Loucy (cell line): Measurements from ENCODE around the gene S100A3.

Source experiments
- H2AFZ ChIP-seq: fragments of 200-600 bp; sonication (generic); 2 replicates; pipeline ENCODE4 v1.6.0; 2016; ENCODE audit warnings: antibody characterized with exemption, mild to moderate bottlenecking, low read length, moderate library complexity
- H3F3A ChIP-seq: fragments of 200-600 bp; 2 replicates; pipeline ENCODE4 v1.6.0; 2016; ENCODE audit warnings: antibody characterized with exemption, low read depth, mild to moderate bottlenecking
- H3K27me3 ChIP-seq: fragments of 200-600 bp; sonication (generic); 2 replicates; pipeline ENCODE4 v1.6.1; 2014; ENCODE audit warnings: low read length, mild to moderate bottlenecking; ENCODE audit not compliant: insufficient read depth, poor library complexity, severe bottlenecking
- H3K36me3 ChIP-seq: fragments of 200-600 bp; sonication (generic); 2 replicates; pipeline ENCODE4 v1.6.1; 2016; ENCODE audit warnings: low read length; ENCODE audit not compliant: insufficient read depth
- H3K4me1 ChIP-seq: fragments of 200-600 bp; sonication (generic); 2 replicates; pipeline ENCODE4 v1.5.1; 2014; ENCODE audit warnings: low read length, mild to moderate bottlenecking; ENCODE audit not compliant: insufficient read depth, poor library complexity, severe bottlenecking
- H3K4me2 ChIP-seq: fragments of 200-600 bp; sonication (generic); 2 replicates; pipeline ENCODE4 v1.6.0; 2014; ENCODE audit warnings: antibody characterized with exemption, low read length, low read depth, mild to moderate bottlenecking; ENCODE audit not compliant: poor library complexity, severe bottlenecking
- H3K4me3 ChIP-seq: fragments of 200-600 bp; sonication (generic); 2 replicates; pipeline ENCODE4 v1.5.1; 2014; ENCODE audit warnings: low read length, mild to moderate bottlenecking, mixed read lengths; ENCODE audit not compliant: poor library complexity, severe bottlenecking
- H3K79me2 ChIP-seq: fragments of 200-600 bp; sonication (generic); 2 replicates; pipeline ENCODE4 v1.6.1; 2014; ENCODE audit warnings: low read length; ENCODE audit not compliant: insufficient read depth
- H3K9ac ChIP-seq: fragments of 200-600 bp; sonication (generic); 2 replicates; pipeline ENCODE4 v1.6.0; 2014; ENCODE audit warnings: mild to moderate bottlenecking, low read depth, low read length, moderate library complexity; ENCODE audit not compliant: poor library complexity, severe bottlenecking
- H3K9me2 ChIP-seq: fragments of 200-600 bp; sonication (generic); replicated peaks from 2 replicates; pipeline ENCODE4 v1.6.1; 2016; ENCODE audit warnings: low read depth, low read length, mixed read lengths
- H3K9me3 ChIP-seq: fragments of 200-600 bp; sonication (generic); 2 replicates; pipeline ENCODE4 v1.6.1; 2014; ENCODE audit warnings: mild to moderate bottlenecking, antibody characterized with exemption, low read length, low read depth; ENCODE audit not compliant: insufficient read depth
- H4K20me1 ChIP-seq: fragments of 200-600 bp; sonication (generic); 2 replicates; pipeline ENCODE4 v1.6.0; 2014; ENCODE audit warnings: antibody characterized with exemption, low read length, mild to moderate bottlenecking; ENCODE audit not compliant: insufficient read depth, poor library complexity, severe bottlenecking
- CTCF ChIP-seq: fragments of 200-600 bp; sonication (generic); conservative IDR thresholded peaks from 2 replicates; pipeline ENCODE4 v1.5.1; 2014; ENCODE audit warnings: mild to moderate bottlenecking, antibody characterized with exemption, low read length
- EZH2phosphoT487 ChIP-seq: fragments of 200-600 bp; IDR thresholded peaks from 2 replicates; pipeline ENCODE4 v1.6.1; 2018; ENCODE audit warnings: antibody characterized with exemption, mild to moderate bottlenecking, moderate library complexity, borderline replicate concordance

The S100A3 gene

DNA sequence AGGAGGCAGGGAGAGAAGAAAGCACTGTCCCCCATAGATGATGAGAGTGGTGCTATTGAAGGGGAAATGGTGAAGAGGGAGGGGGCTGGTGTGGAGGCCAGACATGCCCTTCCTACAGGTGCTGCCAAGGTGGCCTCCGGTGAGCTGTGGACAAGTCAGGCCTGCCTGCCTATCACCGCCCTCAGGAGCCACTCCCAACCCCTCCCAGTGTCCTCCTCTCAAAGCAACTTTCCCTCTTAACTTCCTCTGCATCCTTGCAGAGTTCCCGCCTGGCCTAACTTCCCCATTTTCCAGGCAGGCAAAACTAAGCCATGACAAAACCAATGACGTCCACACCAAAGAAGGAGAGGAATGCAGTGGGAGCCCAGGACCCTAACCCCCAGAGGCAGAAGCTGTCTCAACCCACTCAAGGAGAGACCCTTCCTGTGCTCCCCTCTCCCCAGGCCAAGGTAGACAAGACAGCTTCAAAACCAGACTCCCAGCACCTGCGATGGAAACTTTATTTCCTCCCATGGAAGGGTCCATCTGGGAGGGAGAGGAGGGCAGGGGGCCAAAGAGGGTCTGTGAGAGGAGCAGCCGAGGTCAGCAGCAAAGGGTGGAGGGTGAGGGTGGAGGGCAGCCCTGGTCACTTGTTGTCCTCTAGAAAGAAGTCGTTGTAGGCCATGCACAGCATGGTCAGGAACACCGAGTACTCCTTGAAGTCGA is 12.2 kb downstream of the S100A3 start:
- Histone ChIP-seq H3K4me1 (peaks cover 77% of the 10 kb centered on the region), H2AFZ (no peak overlapping the region), H3F3A (peaks cover 16% of the 10 kb centered on the region), H3K9ac (peak overlapping the region; percentile 94), H4K20me1 (no peaks in the 10 kb centered on the region), H3K4me2 (peak overlapping the region; percentile 81), H3K9me3 (no peaks in the 10 kb centered on the region), H3K9me2 (no peaks in the 10 kb centered on the region), H3K4me3 (peak overlapping the region; percentile 89), H3K36me3 (no peaks in the 10 kb centered on the region), H3K27me3 (no peaks in the 10 kb centered on the region), H3K79me2 (peaks cover 37% of the 10 kb centered on the region)
- no peak for TF ChIP-seq CTCF
- no peak for TF ChIP-seq EZH2phosphoT487

GRCh38 chr1:153536012-153536670 is 12.9 kb downstream of the S100A3 start:
- Histone ChIP-seq H3K4me2 (peak overlapping the region; percentile 94), H3K4me3 (peak overlapping the region; percentile 89), H3K9me3 (no peaks in the 10 kb centered on the region), H3K27me3 (no peaks in the 10 kb centered on the region), H3F3A (peaks cover 17% of the 10 kb centered on the region), H4K20me1 (no peaks in the 10 kb centered on the region), H3K36me3 (no peaks in the 10 kb centered on the region), H3K4me1 (peaks cover 77% of the 10 kb centered on the region), H3K9ac (peak overlapping the region; percentile 94), H3K9me2 (no peaks in the 10 kb centered on the region), H3K79me2 (peaks cover 37% of the 10 kb centered on the region), H2AFZ (peak overlapping the region; percentile 69)
- TF ChIP-seq CTCF: no peak
- no peak for TF ChIP-seq EZH2phosphoT487

DNA sequence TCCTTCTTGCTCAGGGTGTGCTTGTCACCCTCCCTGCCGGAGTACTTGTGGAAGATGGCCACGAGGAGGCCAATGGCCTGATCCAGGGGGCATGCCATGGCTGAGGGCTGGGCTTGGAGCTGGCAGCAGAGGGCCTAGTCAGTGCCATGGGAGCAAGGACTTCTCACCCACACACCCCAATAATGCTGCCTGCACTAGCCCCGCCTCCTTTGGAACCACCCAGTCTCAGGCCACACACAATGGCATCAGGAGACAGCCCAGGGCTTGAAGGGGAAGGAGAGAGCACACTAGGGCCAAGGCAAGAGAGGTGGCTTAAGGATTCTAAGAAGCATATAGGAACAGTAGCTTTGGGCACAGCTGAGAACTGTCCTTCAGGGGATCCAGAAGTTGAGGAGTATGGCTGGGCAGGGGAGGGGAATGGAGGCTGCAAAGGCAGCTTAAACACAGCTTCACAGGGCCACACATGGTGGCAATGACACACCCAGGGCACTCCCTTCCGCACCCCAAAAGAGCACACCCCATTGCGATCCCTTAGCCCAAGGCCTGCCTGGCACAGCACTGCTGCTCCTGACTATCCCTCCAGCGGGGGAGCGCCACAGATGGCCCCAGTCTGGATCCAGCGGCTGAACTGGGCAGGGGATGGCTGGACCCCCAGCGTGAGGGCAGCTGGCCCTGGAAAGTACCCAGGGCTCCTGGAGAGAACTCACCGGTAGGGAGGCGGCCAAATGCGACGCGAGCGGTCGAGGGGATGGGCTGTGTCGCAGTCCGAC is 13.6 kb downstream of the S100A3 start, which contains the start of gene S100A6:
TSS of gene S100A6 (minus strand) at position 750 of the 770 bp plus-strand sequence. CDS start at position 98, 652 bp downstream.
- TF ChIP-seq EZH2phosphoT487: no peak
- TF ChIP-seq CTCF: no peak
- Histone ChIP-seq H3K9ac (peak within 1 kb of the TSS; percentile 94), H3F3A (peaks cover 18% of the 10 kb centered on the region)

More for the DNA sequence above, 13.6 kb downstream of the S100A3 start, which contains the start of gene S100A6:
- Histone ChIP-seq H3K36me3 (no peaks in the 10 kb centered on the region), H4K20me1 (no peaks in the 10 kb centered on the region), H2AFZ (peak within 1 kb of the TSS; percentile 69), H3K4me2 (peak within 1 kb of the TSS; percentile 94), H3K9me3 (no peaks in the 10 kb centered on the region), H3K79me2 (peaks cover 37% of the 10 kb centered on the region), H3K27me3 (no peaks in the 10 kb centered on the region), H3K4me1 (peaks cover 77% of the 10 kb centered on the region), H3K4me3 (peak within 1 kb of the TSS; percentile 89), H3K9me2 (no peaks in the 10 kb centered on the region)
